Fibroblast of lung (primary cell): ENCODE results near the gene IGSF23.
"Not testable (repeated sequence)": the region's sequence is repeated elsewhere in the genome, so short reads cannot be mapped to it uniquely, and the experiment has no call there.

Source experiments
- EZH2 ChIP-seq: IDR thresholded peaks from 2 replicates; pipeline ENCODE4 v1.5.1; 2012; ENCODE audit warnings: low read length, control low read depth, mild to moderate bottlenecking; ENCODE audit errors: missing control alignments
- TF ChIP-seq, protein P1 (sequence below), 2 donors: IDR thresholded peaks in 1 of 2; conservative IDR thresholded peaks in 1 of 2; 1 replicate in 1 of 2; 2 replicates in 1 of 2; pipeline ENCODE4 v1.5.1; 2011 to 2012; ENCODE audit warnings: low read length in 2 of 2, control low read depth in 1 of 2, inconsistent platforms in 1 of 2, low read depth in 1 of 2, mild to moderate bottlenecking in 1 of 2

DNA sequence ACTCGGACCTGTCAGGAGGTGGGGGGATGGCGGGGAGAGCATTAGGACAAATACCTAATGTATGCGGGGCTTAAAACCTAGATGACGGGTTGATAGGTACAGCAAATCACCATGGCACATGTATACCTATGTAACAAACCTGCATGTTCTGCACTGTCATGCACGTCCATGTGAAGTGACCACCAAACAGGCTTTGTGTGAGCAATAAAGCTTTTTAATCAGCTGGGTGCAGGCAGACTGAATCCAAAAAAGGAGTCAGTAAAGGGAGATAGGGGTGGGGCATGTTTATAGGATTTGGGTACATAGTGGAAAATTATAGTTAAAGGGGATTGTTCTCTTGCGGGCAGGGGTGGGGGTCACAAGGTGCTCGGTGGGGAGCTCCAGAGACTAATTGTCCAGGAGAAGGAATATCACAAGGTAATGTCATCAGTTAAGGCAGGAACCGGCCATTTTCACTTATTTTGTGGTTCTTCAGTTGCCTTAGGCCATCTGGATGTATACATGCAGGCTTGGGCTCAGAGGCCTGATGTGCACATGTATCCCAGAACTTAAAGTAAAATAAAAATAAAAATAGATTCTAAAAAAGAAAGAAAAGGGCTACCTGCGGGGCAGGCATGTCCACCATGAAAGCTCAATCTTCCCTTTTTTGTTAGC lies 21.9 kb upstream of the IGSF23 start:
- TF ChIP-seq, protein P1, sequence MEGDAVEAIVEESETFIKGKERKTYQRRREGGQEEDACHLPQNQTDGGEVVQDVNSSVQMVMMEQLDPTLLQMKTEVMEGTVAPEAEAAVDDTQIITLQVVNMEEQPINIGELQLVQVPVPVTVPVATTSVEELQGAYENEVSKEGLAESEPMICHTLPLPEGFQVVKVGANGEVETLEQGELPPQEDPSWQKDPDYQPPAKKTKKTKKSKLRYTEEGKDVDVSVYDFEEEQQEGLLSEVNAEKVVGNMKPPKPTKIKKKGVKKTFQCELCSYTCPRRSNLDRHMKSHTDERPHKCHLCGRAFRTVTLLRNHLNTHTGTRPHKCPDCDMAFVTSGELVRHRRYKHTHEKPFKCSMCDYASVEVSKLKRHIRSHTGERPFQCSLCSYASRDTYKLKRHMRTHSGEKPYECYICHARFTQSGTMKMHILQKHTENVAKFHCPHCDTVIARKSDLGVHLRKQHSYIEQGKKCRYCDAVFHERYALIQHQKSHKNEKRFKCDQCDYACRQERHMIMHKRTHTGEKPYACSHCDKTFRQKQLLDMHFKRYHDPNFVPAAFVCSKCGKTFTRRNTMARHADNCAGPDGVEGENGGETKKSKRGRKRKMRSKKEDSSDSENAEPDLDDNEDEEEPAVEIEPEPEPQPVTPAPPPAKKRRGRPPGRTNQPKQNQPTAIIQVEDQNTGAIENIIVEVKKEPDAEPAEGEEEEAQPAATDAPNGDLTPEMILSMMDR (conservative IDR thresholded peaks at IDR 0.05 in 1 of 2, IDR thresholded peaks at IDR 0.05 in 1 of 2; ENCODE audit: low read depth in 1 of 2, low read length in 2 of 2) = not testable (repeated sequence)
- not testable (repeated sequence) for TF ChIP-seq EZH2
